Loucy (cell line): ENCODE results near the gene TMED5.

Experiments
- H2AFZ ChIP-seq: fragments of 200-600 bp; sonication (generic); 2 replicates; pipeline ENCODE4 v1.6.0; 2016; ENCODE audit warnings: antibody characterized with exemption, mild to moderate bottlenecking, low read length, moderate library complexity
- H3F3A ChIP-seq: fragments of 200-600 bp; 2 replicates; pipeline ENCODE4 v1.6.0; 2016; ENCODE audit warnings: antibody characterized with exemption, low read depth, mild to moderate bottlenecking
- H3K27me3 ChIP-seq: fragments of 200-600 bp; sonication (generic); 2 replicates; pipeline ENCODE4 v1.6.1; 2014; ENCODE audit warnings: low read length, mild to moderate bottlenecking; ENCODE audit not compliant: insufficient read depth, poor library complexity, severe bottlenecking
- H3K36me3 ChIP-seq: fragments of 200-600 bp; sonication (generic); 2 replicates; pipeline ENCODE4 v1.6.1; 2016; ENCODE audit warnings: low read length; ENCODE audit not compliant: insufficient read depth
- H3K4me1 ChIP-seq: fragments of 200-600 bp; sonication (generic); 2 replicates; pipeline ENCODE4 v1.5.1; 2014; ENCODE audit warnings: low read length, mild to moderate bottlenecking; ENCODE audit not compliant: insufficient read depth, poor library complexity, severe bottlenecking
- H3K4me2 ChIP-seq: fragments of 200-600 bp; sonication (generic); 2 replicates; pipeline ENCODE4 v1.6.0; 2014; ENCODE audit warnings: antibody characterized with exemption, low read length, low read depth, mild to moderate bottlenecking; ENCODE audit not compliant: poor library complexity, severe bottlenecking
- H3K4me3 ChIP-seq: fragments of 200-600 bp; sonication (generic); 2 replicates; pipeline ENCODE4 v1.5.1; 2014; ENCODE audit warnings: low read length, mild to moderate bottlenecking, mixed read lengths; ENCODE audit not compliant: poor library complexity, severe bottlenecking
- H3K79me2 ChIP-seq: fragments of 200-600 bp; sonication (generic); 2 replicates; pipeline ENCODE4 v1.6.1; 2014; ENCODE audit warnings: low read length; ENCODE audit not compliant: insufficient read depth
- H3K9ac ChIP-seq: fragments of 200-600 bp; sonication (generic); 2 replicates; pipeline ENCODE4 v1.6.0; 2014; ENCODE audit warnings: mild to moderate bottlenecking, low read depth, low read length, moderate library complexity; ENCODE audit not compliant: poor library complexity, severe bottlenecking
- H3K9me2 ChIP-seq: fragments of 200-600 bp; sonication (generic); replicated peaks from 2 replicates; pipeline ENCODE4 v1.6.1; 2016; ENCODE audit warnings: low read depth, low read length, mixed read lengths
- H3K9me3 ChIP-seq: fragments of 200-600 bp; sonication (generic); 2 replicates; pipeline ENCODE4 v1.6.1; 2014; ENCODE audit warnings: mild to moderate bottlenecking, antibody characterized with exemption, low read length, low read depth; ENCODE audit not compliant: insufficient read depth
- H4K20me1 ChIP-seq: fragments of 200-600 bp; sonication (generic); 2 replicates; pipeline ENCODE4 v1.6.0; 2014; ENCODE audit warnings: antibody characterized with exemption, low read length, mild to moderate bottlenecking; ENCODE audit not compliant: insufficient read depth, poor library complexity, severe bottlenecking
- EZH2phosphoT487 ChIP-seq: fragments of 200-600 bp; IDR thresholded peaks from 2 replicates; pipeline ENCODE4 v1.6.1; 2018; ENCODE audit warnings: antibody characterized with exemption, mild to moderate bottlenecking, moderate library complexity, borderline replicate concordance
- TF ChIP-seq, protein P1 (sequence below): fragments of 200-600 bp; sonication (generic); conservative IDR thresholded peaks from 2 replicates; pipeline ENCODE4 v1.5.1; 2014; ENCODE audit warnings: mild to moderate bottlenecking, antibody characterized with exemption, low read length

Gene TMED5

DNA sequence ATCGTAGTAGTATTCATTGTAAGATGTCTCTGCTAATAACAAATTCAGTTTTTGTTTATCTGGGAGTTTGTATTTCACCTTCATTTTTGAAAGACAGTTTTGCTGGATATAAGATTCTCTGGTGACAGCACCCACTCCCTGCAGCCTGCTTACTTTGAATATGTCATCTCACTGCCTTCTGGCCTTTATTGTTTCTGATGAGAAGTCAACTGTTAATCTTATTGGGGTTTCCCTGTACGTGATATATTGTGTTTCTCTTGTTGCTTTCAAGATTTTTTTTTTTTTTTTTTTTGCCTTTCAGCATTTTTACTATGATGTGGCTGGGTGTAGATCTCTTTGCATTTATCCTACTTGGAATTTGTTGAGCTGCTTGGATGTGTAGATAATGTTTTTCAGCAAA is 71.9 kb downstream of the TMED5 start:
- Histone ChIP-seq H3K4me3 (no peak overlapping the region), H3K79me2 (peaks cover 100% of the 10 kb centered on the region), H3K4me2 (no peak overlapping the region), H3K27me3 (no peaks in the 10 kb centered on the region), H3K9ac (no peak overlapping the region), H2AFZ (no peak overlapping the region), H4K20me1 (peaks cover 94% of the 10 kb centered on the region), H3F3A (no peaks in the 10 kb centered on the region), H3K9me3 (peaks cover 10% of the 10 kb centered on the region; the same call in 1 of the 2 replicates), H3K36me3 (peaks cover 87% of the 10 kb centered on the region), H3K4me1 (peaks cover 5% of the 10 kb centered on the region), H3K9me2 (no peaks in the 10 kb centered on the region)
- TF ChIP-seq, protein P1, sequence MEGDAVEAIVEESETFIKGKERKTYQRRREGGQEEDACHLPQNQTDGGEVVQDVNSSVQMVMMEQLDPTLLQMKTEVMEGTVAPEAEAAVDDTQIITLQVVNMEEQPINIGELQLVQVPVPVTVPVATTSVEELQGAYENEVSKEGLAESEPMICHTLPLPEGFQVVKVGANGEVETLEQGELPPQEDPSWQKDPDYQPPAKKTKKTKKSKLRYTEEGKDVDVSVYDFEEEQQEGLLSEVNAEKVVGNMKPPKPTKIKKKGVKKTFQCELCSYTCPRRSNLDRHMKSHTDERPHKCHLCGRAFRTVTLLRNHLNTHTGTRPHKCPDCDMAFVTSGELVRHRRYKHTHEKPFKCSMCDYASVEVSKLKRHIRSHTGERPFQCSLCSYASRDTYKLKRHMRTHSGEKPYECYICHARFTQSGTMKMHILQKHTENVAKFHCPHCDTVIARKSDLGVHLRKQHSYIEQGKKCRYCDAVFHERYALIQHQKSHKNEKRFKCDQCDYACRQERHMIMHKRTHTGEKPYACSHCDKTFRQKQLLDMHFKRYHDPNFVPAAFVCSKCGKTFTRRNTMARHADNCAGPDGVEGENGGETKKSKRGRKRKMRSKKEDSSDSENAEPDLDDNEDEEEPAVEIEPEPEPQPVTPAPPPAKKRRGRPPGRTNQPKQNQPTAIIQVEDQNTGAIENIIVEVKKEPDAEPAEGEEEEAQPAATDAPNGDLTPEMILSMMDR: no peak
- no peak for TF ChIP-seq EZH2phosphoT487

DNA sequence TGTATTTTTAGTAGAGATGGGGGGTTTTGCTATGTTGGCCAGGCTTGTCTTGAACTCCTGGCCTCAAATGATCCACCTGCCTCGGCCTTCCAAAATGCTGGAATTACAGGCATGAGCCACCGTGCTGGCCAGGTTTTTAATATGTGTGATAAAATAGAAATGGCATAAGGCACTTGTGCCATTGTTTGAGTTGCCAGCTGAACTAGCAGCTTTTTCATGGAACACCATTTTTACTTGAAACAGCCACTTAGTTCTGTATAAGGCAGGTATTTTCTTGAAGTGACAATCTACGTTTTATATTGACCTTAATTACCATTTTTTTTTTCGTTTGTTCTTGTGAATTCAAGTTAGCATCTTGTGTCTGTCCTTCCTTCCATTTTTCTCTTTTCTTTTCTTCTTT is 72.8 kb downstream of the TMED5 start:
- Histone ChIP-seq H3K9me3 (peaks cover 10% of the 10 kb centered on the region; the same call in 1 of the 2 replicates), H3F3A (no peaks in the 10 kb centered on the region), H3K4me1 (peaks cover 5% of the 10 kb centered on the region), H3K79me2 (peaks cover 100% of the 10 kb centered on the region), H3K9ac (no peak overlapping the region), H3K4me3 (no peak overlapping the region), H3K9me2 (no peaks in the 10 kb centered on the region), H3K36me3 (peaks cover 77% of the 10 kb centered on the region), H4K20me1 (peaks cover 94% of the 10 kb centered on the region), H3K4me2 (no peak overlapping the region), H3K27me3 (no peaks in the 10 kb centered on the region), H2AFZ (no peak overlapping the region)
- no peak for TF ChIP-seq EZH2phosphoT487
- TF ChIP-seq, protein P1: no peak

DNA sequence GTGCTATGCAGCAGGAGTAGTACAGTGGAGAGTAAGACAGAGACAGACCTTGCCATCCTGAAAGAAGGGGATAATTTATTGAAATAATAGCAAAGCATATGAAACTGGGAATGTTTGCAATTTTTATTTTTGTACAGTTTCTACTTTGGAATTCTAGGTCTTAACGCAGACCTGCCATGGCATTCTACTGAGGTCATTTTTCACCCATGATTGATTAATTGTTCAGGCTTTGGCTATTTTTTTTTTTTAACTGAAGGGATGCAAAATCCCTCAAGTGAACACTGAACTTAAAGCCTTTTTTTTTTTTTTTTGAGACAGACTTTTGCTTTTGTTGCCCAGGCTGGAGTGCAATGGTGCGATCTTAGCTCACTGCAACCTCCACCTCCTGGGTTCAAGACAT is 74.0 kb downstream of the TMED5 start:
- H3K4me2 ChIP-seq: no peak overlapping the region
- no peaks in the 10 kb centered on the region for H3K27me3 ChIP-seq
- no peak overlapping the region for H3K4me3 ChIP-seq
- H3K4me1 ChIP-seq: no peaks in the 10 kb centered on the region
- no peak overlapping the region for H2AFZ ChIP-seq
- peaks cover 10% of the 10 kb centered on the region; the same call in 1 of the 2 replicates for H3K9me3 ChIP-seq
- H3K9me2 ChIP-seq: no peaks in the 10 kb centered on the region
- peaks cover 70% of the 10 kb centered on the region for H3K36me3 ChIP-seq
- no peak overlapping the region for H3K9ac ChIP-seq
- peaks cover 95% of the 10 kb centered on the region for H4K20me1 ChIP-seq
- H3F3A ChIP-seq: no peaks in the 10 kb centered on the region
- H3K79me2 ChIP-seq: peaks cover 100% of the 10 kb centered on the region
- TF ChIP-seq, protein P1: no peak
- no peak for TF ChIP-seq EZH2phosphoT487
